Stimulated activated CD4-positive, alpha-beta T cell treated with anti-CD3 and anti-CD28 coated beads, Interleukin-4, amount 100 ng/mL, for 4 hours (primary cell): Measurements from ENCODE around the gene INPP5D.
"Not testable (repeated sequence)": the region's sequence is repeated elsewhere in the genome, so short reads cannot be mapped to it uniquely, and the experiment has no call there.

Experiments
- DNase-seq, 2 experiments: peaks; one replicate each; pipeline ENCODE4 v3.0.0-alpha.2; 2020

Gene INPP5D

GRCh38 chr2:233059797-233060500 lies at the start of gene INPP5D:
TSS of gene INPP5D (plus strand) at chr2:233060342. CDS start at chr2:233060479, 137 bp downstream.
- DNase-seq = peak; percentile 57 to 73

DNA sequence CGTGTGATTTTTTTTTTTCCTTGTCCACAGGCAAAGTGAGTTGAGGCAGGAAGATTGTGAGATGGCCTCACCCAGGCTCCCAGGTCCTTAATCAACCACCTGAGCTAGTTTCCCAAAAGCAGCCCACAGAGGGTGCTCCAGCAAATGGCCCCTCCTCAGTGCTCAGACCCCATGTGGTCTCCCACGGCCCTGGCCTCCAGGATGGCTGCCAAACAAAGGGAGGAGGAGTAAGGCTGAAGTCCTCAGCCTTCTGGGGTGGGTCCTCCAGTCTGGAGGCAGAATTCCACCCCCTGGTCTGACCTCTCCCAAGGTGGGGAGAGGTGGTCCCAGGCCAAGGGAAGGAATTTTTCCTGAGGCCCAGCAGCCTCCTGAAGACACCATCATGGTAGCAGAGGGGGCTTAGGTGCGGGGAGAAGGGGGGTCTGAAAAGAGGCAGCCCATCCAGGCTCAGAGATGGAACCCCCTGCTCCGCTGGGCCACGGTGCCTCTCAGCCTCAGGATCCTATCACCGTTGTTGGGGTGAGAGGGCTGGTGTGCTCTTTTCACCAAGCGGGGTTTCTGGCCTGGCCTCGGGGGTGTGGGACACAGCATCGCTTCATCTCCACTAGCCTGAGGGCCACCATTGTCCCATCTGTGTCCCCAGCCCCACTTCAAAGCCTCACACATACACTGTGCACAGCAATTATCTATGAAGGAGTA lies 49.4 kb upstream of the INPP5D start:
- DNase-seq = no peak

DNA sequence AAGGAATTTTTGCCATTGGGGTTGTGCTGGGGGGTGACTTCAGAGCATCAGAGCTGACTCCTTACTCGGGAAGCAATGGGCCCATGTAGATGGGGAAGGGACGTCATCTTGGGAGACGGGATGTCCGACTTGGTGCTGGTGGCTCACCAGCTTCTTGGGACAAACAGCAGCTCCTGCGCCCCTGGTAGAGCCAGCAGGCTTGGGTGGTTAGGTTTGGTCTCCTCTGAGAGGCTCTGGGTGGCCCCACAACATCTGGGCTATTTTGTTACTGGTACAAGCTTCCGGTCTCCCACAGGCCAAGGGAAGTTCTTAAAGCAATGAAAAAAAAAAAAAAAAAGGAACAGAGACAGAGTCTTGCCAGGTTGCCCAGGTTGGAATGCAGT lies 48.9 kb upstream of the INPP5D start:
- DNase-seq = no peak

DNA sequence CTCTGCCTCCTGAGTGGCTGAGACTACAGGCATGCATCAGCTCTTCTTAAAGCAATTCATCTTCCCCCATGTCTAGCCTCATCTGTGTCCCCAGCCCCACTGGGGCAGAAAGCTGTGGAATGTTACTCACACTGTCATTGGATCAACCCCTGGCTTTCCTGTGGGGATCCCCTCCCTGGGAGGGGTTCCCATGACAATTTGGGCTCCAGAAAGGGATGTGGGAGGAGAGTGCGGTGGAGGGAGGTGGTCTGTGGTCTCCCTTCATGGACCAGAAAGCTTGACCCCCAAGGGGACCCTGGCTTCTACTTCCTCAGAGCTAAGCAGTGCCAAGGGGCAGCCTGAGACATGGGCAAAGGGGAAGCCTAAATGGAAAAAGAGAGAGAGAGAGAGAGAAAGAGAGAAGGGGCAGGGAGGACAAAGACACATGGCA lies 48.4 kb upstream of the INPP5D start:
- no peak for DNase-seq

DNA sequence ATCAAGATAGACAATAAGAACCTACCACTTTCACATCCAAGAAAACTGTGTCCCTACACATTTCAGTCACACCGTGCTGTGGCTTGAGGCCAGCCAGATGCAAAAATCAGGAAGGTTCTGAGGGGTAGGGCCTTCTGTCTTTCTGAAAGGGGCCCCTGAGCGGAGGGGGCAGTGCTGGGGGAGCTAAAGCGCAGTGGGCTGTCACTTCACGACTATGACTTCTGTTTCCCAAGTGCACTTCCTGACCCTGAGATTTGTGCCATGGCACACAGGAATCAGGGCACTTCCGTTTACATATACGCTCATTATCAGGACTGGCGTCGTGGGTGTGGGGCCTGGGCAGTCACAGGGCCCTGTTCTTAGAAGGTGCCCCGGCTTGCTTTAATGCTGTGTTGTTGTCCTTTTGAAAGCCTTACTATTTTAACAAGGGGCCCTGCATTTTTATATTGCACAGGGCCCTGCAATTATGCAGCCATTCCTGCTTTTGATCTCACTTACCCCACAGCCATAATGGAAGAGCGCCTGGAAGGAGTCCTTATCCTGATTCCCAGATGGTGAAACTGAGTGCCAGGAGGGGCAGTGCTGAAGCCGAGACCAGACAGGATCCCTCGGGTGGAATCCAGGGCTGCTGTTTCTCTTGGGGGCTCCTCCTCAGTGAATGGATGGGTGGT lies 47.7 kb upstream of the INPP5D start:
- DNase-seq = no peak

DNA sequence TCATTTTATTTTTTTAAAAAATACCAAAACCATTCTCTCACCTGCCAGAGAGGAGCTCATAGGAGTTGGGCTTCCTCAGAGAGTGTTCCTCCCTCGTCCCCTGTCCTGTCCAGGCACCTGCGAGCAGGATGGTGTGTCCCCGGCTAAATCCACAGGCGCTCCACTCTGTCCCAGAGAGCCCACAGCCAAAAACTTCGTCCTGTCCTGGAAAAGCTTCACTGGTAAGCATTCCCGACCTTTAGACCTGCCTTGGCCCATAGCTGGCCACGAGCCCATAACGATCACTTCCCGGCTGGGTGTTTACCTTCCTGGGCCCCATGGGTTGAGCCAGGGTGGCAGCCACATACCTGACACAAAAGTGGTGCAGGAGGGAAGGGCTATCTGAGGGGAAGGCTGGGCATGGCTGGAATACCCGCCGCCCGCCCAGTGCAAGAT lies 47.1 kb upstream of the INPP5D start, which contains the start of gene NGEF:
Gene NGEF (minus strand): TSS at position 230 of the 435 bp plus-strand sequence. CDS start 38,366 bp downstream, outside the sequence.
- no peak for DNase-seq

GRCh38 chr2:233013650-233014049 lies 46.5 kb upstream of the INPP5D start:
- no peak for DNase-seq

DNA sequence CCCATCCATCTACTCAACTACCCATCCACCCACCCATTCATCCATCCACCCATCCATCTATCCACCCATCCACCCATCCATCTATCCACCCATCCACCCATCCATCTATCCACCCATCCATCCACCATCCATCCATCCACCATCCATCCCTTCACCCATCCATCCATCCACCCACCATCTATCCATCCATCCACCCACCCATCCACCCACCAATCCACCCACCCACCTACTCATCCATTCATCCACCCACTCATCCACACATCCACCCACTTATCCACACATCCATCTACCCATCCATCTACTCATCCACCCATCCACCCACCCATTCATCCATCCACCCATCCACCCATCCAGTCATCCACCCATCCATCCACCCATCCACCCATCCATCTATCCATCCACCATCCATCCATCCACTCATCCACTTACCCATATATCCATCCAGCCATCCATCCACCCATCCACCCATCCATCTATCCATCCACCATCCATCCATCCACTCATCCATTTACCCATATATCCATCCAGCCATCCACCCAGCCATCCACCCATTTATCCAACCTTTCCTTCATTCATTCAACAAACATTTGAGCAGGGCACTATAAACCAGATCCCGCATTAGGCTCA lies 45.0 kb upstream of the INPP5D start:
- DNase-seq = no peak

DNA sequence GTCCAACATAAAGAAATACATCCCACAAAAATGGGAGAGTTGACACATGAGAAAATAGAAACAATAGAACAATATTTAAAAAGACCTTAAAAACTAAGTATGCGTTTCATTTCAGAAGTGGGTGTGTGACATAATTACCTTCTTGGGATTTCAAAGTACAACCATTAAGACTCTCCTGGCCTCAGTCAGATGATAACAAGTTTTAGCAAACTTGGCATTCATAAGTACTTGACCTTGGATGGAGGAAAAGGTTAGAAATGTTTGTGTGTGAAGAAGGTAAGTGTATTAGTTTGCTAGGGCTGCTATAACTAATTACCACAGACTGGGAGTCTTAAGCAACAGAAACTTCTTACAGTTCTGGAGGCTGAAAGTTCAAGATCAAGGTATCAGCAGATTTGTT lies 42.2 kb upstream of the INPP5D start:
- DNase-seq = no peak

DNA sequence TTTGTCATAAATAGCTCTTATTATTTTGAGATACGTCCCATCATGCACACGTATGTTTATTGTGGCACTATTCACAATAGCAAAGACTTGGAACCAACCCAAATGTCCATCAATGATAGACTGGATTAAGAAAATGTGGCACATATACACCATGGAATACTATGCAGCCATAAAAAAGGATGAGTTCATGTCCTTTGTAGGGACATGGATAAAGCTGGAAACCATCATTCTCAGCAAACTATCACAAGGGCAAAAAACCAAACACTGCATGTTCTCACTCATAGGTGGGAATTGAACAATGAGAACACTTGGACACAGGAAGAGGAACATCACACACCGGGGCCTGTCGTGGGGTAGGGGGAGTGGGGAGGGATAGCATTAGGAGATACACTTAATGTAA lies 40.5 kb upstream of the INPP5D start:
- DNase-seq = not testable (repeated sequence)

GRCh38 chr2:233020454-233020853 lies 39.7 kb upstream of the INPP5D start:
- DNase-seq = no peak

GRCh38 chr2:233021771-233022170 lies 38.4 kb upstream of the INPP5D start:
- DNase-seq = no peak

DNA sequence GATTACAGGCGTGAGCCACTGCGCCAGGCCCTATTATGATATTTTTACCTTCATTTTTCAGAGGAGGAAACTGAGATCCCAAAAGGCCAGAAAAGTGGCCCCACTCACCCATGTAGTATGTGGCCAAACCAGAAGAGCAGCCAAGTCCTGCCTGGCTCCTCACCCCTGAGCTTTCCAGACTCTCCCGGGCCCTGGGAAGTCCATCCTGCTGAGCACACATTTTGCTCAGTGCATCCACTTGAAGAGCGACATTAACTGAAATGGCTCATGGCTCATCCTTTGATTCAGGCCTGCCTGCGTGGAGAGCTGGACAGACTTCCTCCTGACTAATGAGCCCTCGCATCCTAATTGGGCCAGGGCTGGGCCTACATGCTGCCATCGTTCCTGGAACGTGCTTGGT lies 37.6 kb upstream of the INPP5D start:
- no peak for DNase-seq

DNA sequence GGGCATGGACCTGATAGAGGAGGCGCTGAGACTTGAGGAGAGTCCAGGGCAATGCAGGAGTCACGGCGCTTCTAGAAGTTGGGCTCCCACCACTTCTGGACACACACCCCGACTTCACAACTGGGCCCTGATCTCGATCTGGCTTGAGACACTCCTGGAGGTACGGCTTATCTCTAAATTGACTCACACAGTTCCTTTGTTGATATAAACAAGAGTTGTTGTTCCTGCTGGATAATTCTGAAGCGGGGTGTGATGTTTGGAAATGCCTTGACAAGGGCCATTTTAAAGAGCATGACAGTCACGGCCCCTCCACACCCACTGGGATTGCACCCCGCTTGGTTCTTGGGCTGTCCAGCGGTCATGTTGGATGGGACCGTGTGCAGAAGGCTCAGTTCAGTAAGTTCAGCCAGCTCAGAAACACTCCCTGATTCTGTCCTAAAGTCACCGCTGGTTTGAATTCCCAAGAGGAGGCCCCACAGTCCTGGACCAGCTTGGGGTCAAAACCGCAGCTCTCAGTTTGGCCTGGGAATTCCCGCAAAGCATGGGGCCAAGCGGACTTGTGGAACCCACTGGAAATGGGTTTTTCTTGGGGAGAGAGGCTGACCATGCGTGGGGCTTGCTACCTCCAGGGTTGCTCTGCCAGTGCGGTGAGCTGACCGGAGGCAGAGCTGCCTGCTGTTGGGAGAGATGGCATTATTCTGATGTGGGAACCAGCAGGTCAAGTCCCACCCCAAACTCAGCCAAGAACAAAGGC lies 37.0 kb upstream of the INPP5D start:
- DNase-seq = no peak

- no peak for DNase-seq
Observed at GRCh38 chr2:233023761-233024410, 36.3 kb upstream of the INPP5D start.

GRCh38 chr2:233025706-233026105 lies 34.4 kb upstream of the INPP5D start:
- no peak for DNase-seq

- DNase-seq = no peak
Observed at GRCh38 chr2:233026198-233026813, 33.8 kb upstream of the INPP5D start.

DNA sequence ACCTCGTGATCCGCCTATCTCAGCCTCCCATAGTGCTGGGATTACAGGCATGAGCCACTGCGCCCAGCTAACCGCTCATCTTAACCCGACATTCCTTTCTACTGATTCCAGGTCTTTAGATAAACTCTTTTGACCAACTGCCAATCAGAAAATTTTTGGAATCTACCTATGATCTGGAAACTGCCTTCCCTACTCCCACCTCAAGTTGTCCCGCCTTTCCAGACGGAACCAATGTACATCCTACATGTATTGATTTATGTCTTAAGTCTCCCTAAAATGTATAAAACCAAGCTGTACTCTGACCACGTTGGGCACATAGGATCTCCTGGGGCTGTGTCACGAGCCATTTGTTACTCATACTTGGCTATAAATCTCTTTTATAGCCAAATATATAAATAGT lies 30.8 kb upstream of the INPP5D start:
- DNase-seq = no peak

GRCh38 chr2:233031556-233032500 lies 28.3 kb upstream of the INPP5D start:
- DNase-seq = no peak
